ENCODE measurements around the gene ZNF773.
"Not testable (repeated sequence)": the region's sequence is repeated elsewhere in the genome, so short reads cannot be mapped to it uniquely, and the experiment has no call there.

GRCh38 chr19:57499680-57500395 lies at the start of gene ZNF773:
- TF ChIP-seq CTCF (IDR thresholded peaks at IDR 0.05): not testable (repeated sequence)
- peak in 1 of 2 donors; percentile 85 for TF ChIP-seq POLR2A (IDR thresholded peaks at IDR 0.05)

Data from thyroid gland (tissue), 4 donors.